GM19239 (cell line): Measurements from ENCODE around the gene PARP4.
"Not testable (repeated sequence)": the region's sequence is repeated elsewhere in the genome, so short reads cannot be mapped to it uniquely, and the experiment has no call there.

Source experiments
- DNase-seq: peaks from one replicate; pipeline ENCODE4 v3.0.0; 2011; ENCODE audit warnings: low spot score; ENCODE audit not compliant: insufficient read length
- FAIRE-seq: peaks from 2 replicates; lab custom pipeline; 2011; peaks lifted over from hg19 to GRCh38; lab: Jason Lieb, UNC

PARP4 gene

DNA sequence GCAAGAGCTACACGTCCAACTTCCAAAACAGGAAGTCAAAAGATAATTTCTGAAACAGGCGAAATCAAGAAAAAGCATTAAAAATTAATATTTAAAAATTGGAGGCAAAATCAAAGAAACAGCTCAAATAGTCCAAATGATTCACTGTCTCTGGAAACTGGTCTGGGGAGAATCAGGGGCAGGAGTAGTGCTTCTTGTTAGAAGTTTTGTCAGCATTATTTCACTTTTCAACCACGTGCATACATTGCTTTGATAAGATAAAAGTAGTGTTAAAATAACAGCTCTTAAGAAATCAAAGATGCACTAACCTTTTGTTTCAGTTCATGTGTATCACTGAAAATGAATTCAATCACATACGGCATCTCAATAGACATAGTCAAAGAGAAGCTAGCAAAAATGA, 53.8 kb downstream of the PARP4 start:
- no peak for FAIRE-seq
- no peak for DNase-seq

DNA sequence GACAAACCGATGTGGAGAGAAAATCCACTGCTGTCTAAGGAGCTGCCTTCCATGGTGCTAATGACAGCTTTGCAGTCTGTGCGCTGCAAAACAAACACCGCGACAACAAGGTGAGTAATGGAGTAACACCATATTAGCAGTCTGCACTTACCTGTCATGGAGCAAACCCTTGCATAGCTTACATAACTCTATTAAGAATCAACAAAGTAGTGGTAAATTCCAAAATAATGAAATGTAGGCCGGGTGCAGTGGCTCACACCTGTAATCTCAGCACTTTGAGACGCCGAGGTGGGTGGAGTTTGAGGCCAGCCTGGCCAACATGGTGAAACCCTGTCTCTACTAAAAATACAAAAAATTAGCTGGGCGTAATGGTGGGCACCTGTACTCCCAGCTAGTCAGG, 56.2 kb downstream of the PARP4 start:
- DNase-seq (no peak), FAIRE-seq (no peak)

- FAIRE-seq: no peak
- no peak for DNase-seq
These were observed 58.5 kb downstream of the PARP4 start for GRCh38 chr13:24454056-24454455.

GRCh38 chr13:24452044-24452443, 60.5 kb downstream of the PARP4 start:
- FAIRE-seq (no peak), DNase-seq (no peak)

DNA sequence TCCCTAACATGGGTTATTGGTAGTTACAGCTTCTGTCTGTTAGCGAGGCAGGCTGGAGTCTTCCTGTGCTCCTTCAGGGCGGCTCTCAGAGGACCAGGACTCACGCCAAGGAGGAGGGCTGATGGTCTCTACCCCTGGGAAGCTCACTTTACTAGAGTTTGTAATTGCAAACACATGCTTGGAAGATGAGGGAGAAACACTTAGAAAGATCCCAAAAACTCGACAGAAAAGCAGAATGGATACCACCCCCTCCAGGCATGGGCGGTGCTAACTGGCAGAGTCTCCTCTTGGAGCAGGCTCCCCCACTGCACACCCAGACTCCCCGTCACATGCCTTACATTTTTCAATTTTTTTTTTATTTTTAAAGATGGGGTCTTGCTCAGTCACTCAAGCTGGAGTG, 62.0 kb downstream of the PARP4 start:
- DNase-seq: no peak
- FAIRE-seq: no peak

DNA sequence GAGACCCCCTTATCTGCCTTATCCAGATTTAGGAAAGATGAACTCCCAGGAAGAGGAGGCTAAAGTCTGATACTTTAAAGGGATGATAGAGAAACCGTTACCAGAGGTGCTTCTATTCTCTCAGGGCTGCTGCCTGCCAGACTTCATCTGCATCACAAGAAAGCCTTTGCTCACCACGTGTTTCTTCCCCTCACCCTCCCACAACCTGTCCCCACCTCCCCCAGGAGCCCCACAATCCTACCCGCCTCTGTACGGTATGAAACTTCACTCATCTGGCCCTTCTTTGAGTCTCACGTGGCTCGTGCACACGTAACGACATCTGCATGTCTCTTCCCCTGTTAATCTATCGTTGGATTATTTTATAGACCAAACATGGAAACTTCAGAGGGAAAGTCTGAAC, 67.7 kb downstream of the PARP4 start:
- FAIRE-seq, DNase-seq: not testable (repeated sequence)

GRCh38 chr13:24443366-24443765, 69.2 kb downstream of the PARP4 start:
- no peak for FAIRE-seq
- no peak for DNase-seq

DNA sequence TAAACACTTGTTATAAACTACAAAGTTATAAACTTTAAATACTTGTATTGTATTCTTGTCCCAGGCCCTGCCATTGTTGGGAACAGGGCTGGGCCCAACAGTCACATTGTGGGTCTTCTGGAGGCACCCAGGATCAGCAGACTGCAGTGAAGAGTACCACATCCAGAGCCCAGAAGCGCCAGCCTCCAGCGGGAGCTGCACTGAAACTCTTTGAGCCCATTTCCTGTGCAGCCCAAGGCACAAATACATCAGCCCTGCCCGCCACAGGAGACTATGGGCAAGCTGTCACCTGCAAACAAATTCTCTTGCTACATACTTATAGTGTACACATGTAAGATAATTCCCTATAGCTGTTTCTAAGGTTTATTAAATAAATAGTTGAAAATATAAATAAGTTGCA, 86.5 kb downstream of the PARP4 start:
- DNase-seq, FAIRE-seq: not testable (repeated sequence)

- DNase-seq, FAIRE-seq: not testable (repeated sequence)
These were observed 92.9 kb downstream of the PARP4 start for GRCh38 chr13:24419668-24420067.

- no peak for DNase-seq
- FAIRE-seq: no peak
These were observed 104.7 kb downstream of the PARP4 start for GRCh38 chr13:24407844-24408243.

DNA sequence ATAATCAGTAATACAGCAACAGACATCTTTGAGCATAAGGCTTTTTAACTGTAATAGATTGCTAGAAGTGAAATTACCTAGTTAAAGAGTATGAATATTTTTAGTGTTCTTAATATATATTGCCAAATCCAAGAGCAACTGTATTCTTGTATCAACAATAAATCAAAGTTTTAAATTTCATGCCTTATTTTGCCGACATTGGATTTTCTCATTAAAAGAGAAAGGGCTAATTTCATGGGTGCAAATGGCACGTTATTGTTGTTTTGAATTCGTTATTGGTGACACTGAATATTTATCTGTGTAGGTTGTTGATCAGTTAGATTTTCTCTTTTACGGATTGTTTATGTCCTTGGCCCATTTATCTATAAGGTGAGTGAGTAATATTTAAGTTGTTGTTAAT, 106.1 kb downstream of the PARP4 start:
- no peak for DNase-seq
- no peak for FAIRE-seq

DNA sequence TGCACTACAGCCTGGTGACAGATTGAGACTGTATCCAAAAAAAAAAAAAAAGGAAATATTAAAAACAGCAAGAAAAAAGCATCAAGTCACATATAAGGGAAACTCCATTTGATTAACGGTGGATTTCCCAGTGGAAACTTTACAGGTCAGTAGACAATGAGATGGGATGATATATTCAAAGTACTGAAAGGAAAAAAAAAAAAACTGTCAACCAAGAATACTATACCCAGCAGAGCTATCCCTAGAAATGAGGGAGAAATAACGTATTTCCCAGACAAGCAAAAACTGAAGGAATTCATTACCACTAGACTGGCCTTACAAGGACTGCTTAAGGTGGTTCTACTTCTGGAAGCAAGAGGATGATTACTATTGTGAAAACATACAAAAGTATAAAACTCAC, 115.8 kb downstream of the PARP4 start:
- no peak for FAIRE-seq
- no peak for DNase-seq

DNA sequence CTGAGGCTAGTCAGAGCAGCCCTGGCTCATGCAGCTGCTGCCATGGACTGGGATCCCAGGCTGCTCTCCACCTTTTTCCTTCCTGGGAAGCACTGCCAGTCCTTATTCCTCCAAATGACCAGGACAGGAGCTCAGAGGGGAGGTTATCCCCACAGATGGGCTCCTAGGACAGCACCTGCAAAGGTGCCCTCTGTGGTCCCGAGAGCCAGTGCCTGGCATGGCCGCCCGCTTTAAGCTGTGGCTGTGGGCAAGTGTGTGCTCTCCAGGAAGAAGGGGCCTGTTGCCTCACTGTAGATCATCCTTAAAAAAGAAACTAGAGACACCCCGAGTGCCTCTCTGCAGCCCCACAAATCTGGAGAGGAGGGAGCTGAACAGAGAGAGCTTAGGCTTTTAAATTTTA, 119.6 kb downstream of the PARP4 start:
- FAIRE-seq (no peak), DNase-seq (no peak)

GRCh38 chr13:24391771-24392683, 120.6 kb downstream of the PARP4 start:
- DNase-seq, FAIRE-seq: not testable (repeated sequence)

DNA sequence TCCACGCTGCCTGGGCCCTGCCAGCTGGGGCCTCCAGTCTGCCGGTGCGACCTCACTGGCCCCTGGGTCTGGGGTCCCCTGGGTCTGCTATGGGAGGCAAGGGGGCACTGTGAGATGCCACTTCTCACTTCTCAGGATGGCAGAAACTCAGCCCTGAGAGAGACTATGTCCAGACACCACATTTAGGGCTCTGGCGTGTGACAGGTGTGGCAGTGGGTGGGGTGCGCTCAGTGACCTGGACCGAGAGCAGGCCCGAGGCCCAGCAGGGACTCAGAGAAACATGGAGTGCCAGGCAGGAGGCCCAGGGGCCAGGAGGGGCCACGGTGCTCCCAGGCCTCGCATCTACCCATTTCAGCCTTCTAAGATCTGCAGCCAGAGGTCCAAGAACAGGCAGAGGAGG, 121.8 kb downstream of the PARP4 start:
- not testable (repeated sequence) for FAIRE-seq, DNase-seq

- FAIRE-seq: no peak
- DNase-seq: no peak
These were observed 123.1 kb downstream of the PARP4 start for GRCh38 chr13:24389506-24389905.

DNA sequence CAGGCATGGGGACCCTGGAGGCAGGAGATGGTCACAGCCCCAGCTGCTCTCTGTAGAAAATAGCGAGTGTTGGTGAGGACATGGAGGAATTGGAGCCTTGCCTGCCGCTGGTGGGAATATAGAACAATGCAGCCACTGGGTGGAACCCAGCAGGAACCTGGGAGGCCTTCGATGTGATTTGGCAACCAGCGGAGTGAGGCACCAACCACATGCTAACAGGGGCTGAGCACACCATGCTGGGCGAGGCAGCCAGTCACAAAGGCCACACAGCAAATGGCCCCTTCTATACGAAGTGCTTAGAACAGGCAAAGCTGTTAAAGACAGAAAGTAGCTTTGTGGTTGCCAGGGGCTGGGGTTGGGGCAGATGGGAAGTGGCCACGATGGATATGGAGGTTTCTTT, 123.8 kb downstream of the PARP4 start:
- FAIRE-seq, DNase-seq: not testable (repeated sequence)

- DNase-seq: no peak
These were observed 125.5 kb downstream of the PARP4 start for GRCh38 chr13:24386816-24387708.

DNA sequence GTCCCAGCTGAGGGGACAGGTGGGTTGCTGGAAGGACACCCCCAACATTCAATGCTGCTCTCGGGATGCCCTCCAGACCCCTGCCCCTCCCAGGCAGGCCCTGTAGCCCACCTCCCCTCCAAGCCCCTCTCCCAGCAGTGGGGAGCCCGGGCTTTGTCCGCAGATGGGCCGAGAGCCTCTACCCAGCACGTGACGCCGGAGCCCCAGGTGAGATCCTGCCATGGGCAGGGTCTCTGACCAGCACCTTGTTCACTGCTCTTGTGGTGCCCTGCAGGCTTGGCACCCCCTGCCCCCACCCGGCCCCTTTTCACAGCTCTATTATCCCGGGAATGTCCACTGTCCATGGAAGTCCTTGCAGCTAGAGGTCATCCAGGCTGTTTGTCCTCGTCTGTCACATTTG, 126.7 kb downstream of the PARP4 start:
- no peak for FAIRE-seq
- DNase-seq: no peak

More at GRCh38 chr13:24386816-24387708, 125.5 kb downstream of the PARP4 start:
- no peak for FAIRE-seq

DNA sequence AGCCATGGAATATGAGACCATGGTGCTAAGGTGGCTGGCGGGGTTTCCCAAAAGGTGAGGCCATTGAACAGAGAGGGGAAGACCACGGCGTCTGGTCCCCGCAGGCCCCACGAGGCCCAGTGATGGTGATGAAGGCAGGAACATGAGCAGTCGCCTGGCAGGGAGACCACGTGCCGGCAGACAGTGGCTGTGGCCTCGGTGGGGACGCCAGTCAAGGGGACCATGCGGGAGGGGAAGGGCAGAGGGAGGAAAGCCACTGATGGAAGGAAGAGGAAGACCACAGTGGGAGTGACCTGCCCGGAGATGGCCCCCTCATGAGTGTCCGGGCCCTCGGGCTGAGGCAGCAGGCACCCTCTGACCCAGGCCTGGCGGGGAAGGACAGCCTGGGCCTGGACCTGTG, 127.6 kb downstream of the PARP4 start:
- not testable (repeated sequence) for DNase-seq, FAIRE-seq

- not testable (repeated sequence) for DNase-seq, FAIRE-seq
These were observed 128.5 kb downstream of the PARP4 start for GRCh38 chr13:24384091-24384490.
